Hematopoietic multipotent progenitor cell treated with erythropoietin and hydrocortisone succinate and interleukin-3 and kit ligand, for 15 days (in vitro differentiated cells): Measurements from ENCODE around the gene MRPS24.
"Not testable (repeated sequence)": the region's sequence is repeated elsewhere in the genome, so short reads cannot be mapped to it uniquely, and the experiment has no call there.

Source experiments
- DNase-seq: peaks from one replicate; pipeline ENCODE4 v3.0.0-alpha.2; 2015; ENCODE audit warnings: low spot score

The MRPS24 gene

DNA sequence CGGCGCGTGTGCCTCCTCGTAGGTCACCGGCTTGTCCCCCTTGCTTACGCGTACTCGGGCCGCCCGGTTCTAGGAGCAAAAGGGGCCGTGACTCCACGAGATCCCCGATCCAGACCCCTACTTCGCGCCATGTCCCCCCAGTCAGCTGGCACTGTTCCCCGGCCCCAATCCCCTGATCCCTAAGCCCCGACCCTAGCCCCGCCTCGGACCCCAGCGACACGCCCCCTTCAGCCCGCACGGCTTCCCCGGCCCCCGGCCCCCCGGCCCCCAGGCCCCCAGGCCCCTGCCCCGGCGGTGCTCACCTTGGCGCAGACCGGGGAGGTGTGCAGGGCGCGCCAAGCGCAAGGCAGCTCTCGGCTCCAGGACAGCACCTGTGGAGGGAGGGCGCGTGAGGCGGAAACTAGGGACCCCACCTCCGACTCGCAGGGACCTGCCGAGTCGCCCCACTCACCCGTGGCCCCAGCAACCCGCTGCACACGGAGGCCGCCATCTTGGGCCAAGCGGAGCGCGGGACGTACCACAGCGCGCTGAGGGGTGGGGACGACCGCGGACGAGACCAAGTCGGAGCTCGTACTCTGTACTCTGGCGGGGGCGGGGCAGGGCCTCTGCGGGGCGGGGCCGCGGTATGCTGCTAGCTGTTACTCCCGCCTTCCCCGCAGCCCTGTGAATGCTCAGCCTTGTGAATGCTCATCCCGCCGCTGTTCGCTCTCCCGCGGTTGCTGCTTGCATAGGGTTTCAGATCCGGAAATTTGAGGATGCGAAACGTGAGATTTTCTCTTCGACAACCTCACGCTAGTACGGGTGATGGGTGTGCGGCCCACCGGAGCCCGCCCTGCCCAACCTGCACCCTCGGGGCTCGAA is at the start of gene MRPS24:
Gene MRPS24 (minus strand): TSS at position 512 of the 861 bp plus-strand sequence. CDS start 22 bp downstream, at position 490.
- DNase-seq: peak; percentile 95

DNA sequence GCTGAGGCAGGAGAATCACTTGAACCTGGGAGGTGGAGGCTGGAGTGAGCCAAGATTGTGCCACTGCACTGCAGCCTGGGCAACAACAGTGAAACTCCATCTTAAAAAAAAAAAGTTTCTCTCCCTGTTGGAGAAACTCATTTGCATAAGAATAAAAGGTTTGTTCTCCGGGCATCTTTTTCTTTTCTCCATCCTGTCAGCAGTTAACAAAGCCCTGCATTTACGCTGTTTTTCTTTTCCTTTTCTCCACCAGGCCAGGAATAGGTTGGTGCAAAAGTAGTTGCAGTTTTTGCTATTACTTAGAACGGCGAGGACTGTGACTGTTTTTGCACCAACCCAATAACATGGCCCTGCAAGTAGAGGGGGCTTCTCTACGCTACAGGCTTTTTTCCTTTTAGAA is 46.6 kb upstream of the MRPS24 start:
- DNase-seq: no peak

DNA sequence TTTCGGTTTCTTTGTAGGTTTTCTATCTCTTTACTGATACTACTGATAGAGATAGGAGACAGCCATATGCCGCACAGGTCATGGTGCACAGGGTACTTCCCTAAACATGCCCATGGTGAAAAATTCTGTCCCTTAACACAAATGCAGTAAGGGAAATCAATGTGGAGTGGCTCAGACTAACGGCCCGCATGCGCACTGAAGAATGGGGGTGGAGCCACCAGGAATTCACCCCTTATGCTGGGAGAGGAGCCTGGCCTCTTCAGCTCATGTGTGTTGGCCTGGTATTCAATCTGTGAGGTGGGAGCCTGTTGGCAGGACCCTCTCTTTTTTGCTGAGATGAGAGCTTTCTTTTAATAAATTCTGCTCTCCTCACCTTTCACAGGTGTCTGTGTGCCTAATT is 45.5 kb upstream of the MRPS24 start:
- no peak for DNase-seq

DNA sequence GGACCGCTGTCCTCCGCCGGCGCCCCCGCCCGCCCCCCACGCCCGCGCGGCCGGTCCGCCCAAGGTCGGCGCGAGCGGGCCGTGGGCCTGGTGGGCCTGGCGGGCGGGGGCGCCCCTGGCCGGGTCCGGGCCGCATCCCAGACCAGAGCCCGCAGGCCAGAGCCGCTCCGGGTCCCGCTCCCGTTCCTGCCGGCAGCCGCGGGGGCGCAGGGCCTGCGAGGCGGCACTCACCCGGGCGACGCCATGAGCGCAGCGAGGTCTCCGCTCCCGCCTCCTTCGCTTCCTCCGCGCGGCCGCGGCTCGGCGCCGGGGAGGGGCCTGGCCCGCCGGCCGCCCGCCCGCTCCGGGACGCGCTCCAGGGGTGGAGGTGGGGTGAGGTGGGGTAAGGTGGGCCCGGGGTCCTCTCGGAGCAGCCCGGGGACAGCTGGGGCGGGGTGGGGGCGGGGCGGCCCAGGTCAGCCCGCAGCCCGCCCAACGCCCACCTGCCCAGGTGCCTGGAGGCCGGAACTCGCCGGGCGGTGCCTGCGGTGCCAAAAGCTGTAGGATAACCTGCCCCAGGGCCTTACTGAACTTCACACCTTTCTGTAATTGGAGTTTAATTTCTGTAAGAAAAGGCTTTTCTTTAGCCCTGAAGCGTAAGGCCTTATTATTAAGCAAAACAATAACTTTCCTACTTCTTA is 37.2 kb upstream of the MRPS24 start, which contains the start of gene URGCP:
Gene URGCP (minus strand): TSS at position 266 of the 680 bp plus-strand sequence. CDS start 21 bp downstream, at position 245.
- peak; percentile 37 for DNase-seq

DNA sequence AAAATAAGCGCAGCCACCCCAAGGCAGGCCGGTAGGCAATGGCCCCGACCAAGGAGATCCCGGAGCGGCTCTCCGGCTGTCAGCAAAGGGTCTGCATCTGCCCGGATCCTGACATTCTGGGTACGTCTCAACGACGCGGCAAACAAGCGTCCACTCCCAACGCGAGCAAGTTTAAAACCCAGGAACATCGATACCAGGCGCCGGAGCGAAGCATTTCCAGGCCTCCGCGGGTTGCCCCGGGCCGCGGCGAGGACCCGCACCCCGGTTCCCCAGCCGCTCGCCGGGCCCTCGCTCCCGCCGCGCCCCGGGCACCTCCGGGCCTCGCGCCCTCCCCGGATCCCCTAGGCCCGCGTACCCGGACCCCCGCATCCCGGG is 36.6 kb upstream of the MRPS24 start:
- no peak for DNase-seq

DNA sequence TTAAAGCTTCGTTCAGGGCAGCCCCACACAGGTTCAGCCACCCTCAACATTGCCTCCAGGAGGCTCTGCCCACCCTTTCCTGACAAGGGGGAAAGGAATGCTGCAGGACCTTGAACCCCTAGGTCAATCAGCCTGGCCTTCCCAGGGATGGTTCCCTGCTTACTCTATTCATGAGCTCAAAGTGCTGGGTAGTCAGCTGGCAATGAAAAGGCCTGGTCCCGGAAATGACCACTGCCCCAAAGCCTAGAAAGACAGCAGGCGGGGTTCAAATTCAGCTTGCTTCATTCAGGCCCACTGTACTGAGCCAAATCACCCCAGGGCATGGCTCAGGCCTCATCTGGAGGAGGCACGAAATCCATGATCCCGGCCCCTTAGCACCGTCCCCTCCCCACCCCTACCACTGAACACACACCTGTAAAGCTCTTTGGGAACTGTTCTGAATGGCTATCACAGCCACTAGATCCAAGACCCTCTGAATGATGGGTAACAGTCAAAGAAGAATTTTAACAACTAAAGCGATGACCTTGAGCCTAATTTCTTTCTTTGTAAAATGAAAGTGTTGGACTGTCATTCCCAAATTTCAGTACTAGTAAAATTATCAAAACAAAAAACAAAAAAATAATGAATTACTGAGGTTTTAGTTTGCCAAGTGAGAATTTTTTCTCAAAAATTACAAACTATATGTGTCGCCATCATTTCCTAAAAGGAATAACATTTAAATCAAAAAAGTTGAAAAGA is 36.1 kb upstream of the MRPS24 start:
- no peak for DNase-seq

DNA sequence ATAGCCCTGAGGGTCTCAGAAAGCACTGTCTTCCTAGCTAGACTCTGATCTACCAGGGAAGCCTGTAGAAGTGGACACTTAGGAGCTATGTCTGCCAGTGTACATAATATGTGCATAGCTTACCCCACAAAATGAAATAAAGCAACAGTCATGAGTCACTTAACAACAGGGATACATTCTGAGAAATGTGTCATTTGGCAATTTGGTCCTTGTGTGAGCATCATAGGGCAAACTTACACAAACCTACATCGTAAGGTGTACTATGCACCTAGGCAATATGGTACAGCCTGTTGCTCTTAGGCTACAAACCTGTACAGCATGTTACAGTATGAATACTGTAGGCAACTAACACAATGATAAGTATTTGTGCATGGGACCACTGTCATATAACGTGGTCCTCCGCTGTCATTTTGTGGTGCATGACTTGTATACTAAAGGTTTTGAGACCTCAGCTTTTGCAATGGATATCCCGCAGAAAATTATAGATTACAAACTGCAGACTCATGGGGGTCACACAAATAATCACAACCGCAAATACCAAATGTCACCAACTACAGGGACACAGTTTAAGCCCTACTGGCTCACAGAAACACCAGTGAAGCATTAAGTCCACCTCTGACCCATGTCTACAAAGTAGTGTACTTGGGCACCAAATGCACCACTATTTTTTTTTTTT is 35.4 kb upstream of the MRPS24 start:
- DNase-seq: no peak

DNA sequence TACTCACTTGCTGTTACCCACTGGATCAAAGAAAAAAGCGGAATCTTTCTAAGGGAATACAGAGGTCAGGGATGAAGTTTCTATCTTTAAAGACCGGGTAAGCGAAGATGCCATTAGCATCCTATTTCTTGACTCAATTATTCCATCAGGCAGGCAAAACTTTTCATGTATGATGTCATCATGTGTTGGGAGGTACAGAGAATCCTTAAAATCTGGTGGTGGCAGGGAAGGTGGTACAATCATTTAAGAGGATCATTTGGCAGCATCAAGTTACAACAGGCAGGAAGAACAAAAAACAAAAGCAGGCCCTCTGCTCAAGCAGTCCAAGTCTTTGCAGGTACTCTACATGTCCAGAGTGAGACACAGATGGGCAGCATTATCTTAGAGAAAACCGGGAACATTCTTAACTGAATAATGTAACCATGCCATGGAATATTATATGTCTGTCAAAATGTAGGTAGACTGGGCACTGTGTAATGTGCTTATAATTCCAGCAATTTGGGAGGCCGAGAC is 33.3 kb upstream of the MRPS24 start:
- no peak for DNase-seq

DNA sequence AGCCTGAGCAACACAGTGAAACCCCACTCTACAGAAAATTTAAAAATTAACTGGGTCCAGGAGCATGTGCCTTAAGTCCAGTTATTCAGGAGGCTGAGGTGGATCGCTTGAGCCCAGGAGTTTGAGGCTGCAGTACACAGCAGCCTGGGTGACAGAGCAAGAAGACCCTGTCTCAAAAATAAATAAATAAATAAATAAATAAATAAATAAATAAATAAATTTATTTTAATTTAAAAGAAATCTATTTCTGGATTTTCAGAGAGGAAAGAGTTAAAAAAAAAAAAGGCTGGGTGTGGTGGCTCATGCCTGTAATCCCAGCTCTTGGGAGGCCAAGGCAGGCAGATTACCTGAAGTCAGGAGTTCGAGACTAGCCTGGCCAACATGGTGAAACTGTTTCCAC is 29.3 kb upstream of the MRPS24 start:
- not testable (repeated sequence) for DNase-seq

DNA sequence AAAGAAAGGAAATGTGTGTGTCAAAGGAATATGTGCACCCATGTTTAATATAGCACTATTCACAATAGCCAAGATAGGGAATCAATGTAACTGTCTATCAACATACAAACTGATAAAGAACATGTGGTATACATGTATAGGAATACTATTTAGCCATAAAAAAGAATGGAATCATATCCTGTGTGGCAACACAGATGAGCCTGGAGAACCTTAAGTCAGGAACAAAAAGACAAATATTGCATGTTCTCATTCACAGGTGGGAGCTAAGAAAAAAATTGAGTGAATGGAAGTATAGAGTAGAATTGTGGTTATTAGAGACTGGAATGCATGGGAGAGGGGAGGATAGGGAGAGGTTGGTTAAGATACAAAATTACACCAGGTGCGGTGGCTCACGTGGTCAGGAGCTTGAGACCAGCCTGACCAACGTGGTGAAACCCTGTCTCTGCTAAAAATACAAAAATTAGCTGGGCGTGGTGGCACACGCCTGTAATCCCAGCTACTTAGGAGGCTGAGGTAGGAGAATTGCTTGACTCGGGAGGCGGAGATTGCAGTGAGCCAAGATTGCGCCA is 26.6 kb upstream of the MRPS24 start:
- DNase-seq: no peak

DNA sequence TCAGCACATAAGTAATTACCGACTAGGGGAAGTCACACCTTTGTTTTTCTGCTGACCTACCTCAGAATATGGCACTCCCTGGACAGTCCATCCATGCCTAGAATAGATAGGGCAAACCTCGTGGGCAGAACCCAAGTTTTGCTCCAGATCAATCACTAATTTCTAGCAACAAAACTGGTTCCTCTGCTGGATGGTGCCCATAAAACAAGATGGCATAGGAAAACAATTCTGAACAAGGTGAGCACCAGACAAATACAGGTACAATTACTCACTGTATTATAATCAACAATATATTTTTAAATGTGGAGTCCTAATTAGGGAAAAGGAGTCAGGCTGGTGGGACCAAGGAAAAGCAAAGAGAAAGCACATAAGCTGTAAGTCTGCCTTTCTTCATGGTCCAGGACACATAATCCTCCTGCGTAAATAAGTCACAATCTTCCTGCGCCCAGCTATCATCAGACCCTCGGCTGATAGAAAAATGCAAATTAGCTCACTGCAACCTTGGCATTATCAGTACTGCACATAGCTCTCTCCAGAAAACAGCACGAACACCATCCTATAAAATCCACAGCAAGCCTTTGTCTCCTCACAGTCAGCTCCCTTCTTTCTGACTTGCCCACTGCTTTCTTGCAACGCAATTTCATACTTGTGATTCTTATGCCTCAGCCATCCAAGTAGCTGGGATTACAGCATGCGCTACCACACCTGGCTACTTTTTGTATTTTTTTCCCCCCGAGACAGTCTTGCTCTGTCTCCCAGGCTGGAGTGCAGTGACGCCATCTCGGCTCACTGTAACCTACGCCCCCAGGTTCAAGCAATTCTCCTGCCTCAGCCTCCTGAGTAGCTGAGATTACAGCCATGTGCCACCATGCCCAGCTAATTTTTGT is 22.0 kb upstream of the MRPS24 start:
- no peak for DNase-seq

DNA sequence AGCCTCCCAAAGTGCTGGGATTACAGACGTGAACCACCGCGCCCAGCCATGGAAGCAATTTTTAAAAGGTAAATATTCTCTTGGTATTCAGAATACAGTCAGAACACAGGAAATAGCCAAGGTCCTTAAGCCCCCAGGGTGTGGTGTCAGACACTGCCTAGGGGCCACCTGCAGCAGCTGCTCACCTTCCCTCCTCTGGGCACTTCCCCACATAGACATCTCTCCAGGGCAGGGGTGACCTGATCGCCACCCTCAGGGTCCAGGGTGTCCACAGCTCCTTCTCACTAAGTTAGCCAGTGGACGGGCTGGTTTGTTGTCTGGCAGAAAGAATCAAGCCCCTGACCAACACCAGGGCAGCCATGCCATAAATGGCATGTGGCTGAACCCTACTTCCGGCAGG is 21.2 kb upstream of the MRPS24 start:
- no peak for DNase-seq

DNA sequence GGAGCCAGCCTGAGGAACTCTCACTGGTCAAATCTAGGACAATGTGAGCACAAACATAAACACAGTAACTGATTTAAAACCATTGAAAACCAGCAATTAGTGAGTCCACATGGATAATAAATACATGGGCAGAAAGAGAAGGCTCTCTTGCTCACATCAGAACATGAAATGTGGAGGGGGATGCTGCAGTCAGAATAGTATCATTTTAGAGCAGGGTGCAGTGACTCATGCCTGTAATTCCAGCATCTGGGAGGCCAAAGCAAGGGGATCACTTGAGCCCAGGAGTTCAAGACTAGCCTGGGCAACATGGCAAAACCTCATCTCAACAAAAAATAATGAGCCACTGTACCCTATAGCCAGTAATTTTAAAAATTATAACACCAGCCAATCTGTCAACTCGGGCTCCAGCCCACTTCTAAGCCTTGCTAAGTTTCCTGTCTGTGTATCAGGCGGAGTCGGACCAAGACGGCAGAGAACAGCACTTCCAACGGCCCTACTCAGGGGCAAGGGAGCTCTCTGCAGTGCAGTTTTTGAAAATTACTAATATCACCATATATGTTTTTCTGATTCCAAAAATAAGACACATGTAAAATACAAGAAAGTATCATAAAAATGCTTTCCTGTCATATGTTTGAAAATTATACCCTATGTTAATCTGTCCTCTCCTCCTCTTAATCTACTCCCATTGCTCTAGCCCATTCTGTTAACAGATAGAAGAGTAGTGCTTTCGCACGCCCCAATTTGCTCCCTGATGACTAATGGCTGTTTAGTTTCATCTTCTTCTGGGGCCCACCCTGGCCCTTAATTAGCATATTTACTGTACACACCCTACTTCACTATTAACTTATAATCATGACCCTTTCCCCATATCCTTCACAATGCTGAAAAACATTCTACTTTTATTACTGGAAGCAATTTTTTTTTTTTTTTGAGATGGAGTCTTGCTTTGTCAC is 20.0 kb upstream of the MRPS24 start:
- DNase-seq: peak; percentile 68

DNA sequence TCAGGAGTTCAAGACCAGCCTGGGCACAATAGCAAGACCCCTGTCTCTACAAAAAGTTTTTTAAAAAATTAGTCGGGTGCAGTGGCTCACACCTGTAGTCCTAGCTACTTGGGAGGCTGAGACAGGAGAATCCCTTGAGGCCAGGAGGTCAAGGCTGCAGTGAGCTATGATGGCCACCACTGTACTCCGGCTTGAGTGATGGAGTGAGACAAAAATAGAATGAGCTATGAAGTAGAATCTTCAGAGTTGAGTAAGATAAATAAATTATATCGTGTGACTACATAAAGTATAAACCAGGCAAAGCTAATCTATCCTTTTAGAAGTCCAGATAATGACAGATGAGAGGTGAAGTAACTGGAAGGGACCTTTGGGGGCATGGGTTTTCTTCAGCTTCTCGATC is 15.3 kb upstream of the MRPS24 start:
- DNase-seq: no peak

DNA sequence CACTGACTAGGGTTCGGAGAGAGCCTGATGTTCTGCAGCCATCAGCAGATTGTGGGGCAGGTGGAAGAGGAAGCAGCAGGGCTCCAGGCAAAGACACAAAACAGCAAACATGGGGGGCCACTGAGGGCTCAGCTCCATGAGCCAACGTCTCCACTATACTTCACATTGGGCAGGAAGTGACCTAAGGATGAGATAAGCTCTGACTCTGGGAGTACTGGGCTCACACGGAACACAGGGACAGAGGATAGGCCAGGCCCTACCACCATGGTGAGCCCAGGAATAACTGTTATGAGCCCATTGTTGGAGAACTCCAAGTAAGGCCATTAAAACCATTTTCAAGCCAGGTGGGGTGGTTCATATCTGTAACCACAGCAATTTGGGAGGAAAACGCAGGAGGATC is 14.9 kb upstream of the MRPS24 start:
- no peak for DNase-seq

DNA sequence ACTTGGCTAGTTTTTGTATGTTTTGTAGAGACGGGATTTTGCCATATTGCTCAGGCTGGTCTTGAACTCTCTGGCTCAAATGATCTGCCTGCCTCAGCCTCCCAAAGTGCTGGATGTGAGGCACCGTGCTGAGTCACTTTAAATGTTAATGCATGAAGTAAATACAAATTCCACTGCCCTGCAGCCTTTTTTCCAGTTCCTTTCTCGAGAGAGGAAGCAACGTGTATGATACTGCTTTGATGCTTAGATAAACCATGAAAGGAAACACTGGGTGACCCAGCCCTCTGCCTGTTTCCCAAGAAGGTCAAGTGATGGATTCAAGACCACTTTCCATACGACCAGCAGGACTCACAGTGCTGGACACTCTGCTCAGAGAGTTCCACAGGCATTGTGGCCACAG is 11.3 kb upstream of the MRPS24 start:
- no peak for DNase-seq

DNA sequence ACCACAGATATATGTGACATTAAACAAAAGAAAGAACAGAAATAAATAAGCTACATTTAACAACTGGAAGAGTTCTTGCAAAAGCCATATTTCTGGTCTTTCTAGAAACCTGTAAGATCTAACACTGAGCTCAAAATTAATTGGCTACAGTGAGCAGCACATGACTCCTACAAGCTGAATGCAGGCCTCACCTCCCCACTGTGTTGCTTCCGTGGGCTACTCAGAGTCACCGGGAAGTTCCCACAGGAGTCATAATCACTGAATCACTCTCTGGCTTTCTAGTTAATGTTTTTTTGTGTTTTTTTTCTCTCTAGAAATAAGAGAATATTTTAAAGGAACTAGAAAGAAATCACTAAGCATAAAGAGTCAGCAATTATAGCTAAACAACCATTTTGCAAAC is 10.2 kb upstream of the MRPS24 start:
- no peak for DNase-seq

DNA sequence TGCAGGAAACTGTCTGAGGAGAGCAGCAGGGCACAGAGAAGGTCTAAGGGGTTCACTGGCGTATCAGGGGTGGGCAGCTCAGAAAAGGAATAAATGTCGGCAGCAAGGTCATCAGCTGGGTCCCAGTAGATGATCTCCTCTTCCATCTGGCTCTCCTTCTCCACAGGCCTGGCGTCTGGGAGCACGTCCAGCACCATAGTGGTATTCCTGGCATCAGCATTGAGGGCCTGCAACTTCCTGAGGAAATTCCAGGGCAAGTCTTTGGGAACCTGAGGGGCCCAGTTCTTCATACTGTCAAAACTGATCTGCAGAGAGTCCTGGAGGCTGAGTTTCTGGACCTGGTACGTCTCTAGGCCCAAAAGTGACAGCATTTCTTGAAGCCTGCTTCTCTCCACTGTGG is 9.6 kb upstream of the MRPS24 start:
- no peak for DNase-seq
